Caco-2 (cell line): ENCODE results near the gene MPST. TPM values are rescaled to one million over a fixed set of nuclear protein-coding genes. Genes with fewer than 3 reads are reported as not detected.

Source experiments
- BruUV-seq: library from RNA; stranded (reverse); fragments of 400-500 nt; replicated peaks from 2 replicates; lab custom pipeline; 2021; lab: Mats Ljungman, UMichigan
- CTCF ChIA-PET: fragments of 300-600 bp; sonication (Branson Sonifier 250); formaldehyde crosslinking; loops from one replicate; lab custom pipeline; 2022; ENCODE audit warnings: antibody characterized with exemption; lab: Charles Lee
- POLR2A ChIA-PET: fragments of 300-600 bp; sonication (Branson Sonifier 250); formaldehyde crosslinking; loops from one replicate; lab custom pipeline; 2022; ENCODE audit warnings: antibody characterized with exemption; lab: Charles Lee
- DNase-seq, 2 experiments: peaks; one replicate each; pipeline versions ENCODE4 v3.0.0 to v3.0.0-alpha.2; 2020 to 2022
- H3K27me3 ChIP-seq: replicated peaks from 2 replicates; pipeline ENCODE4 v1.6.0; 2011; ENCODE audit warnings: low read length; ENCODE audit not compliant: control insufficient read depth, insufficient read depth
- H3K36me3 ChIP-seq: 2 replicates; pipeline ENCODE4 v1.5.1; 2011; ENCODE audit warnings: low read length; ENCODE audit not compliant: control insufficient read depth, insufficient read depth
- H3K4me1 ChIP-seq: fragments of 250-450 bp; sonication (Bioruptor Pico); 2 replicates; pipeline ENCODE4 v1.5.1; 2020; ENCODE audit warnings: mild to moderate bottlenecking
- H3K4me3 ChIP-seq: 2 replicates; pipeline ENCODE4 v1.5.1; 2011; ENCODE audit warnings: low read depth, mild to moderate bottlenecking, control low read depth, low read length
- H3K9me3 ChIP-seq: fragments of 250-450 bp; sonication (Bioruptor Pico); 2 replicates; pipeline ENCODE4 v1.5.1; 2020; ENCODE audit warnings: mild to moderate bottlenecking, moderate library complexity
- H3K27ac Mint-ChIP-seq: one replicate; pipeline ENCODE4 v1.8.0; 2022; ENCODE audit warnings: mixed read lengths; ENCODE audit not compliant: unreplicated experiment
- H3K27me3 Mint-ChIP-seq: one replicate; pipeline ENCODE4 v1.8.0; 2022; ENCODE audit warnings: mixed read lengths; ENCODE audit not compliant: insufficient read depth, unreplicated experiment
- H3K36me3 Mint-ChIP-seq: one replicate; pipeline ENCODE4 v1.8.0; 2022; ENCODE audit warnings: mild to moderate bottlenecking, mixed read lengths; ENCODE audit not compliant: insufficient read depth, unreplicated experiment
- H3K4me1 Mint-ChIP-seq: one replicate; pipeline ENCODE4 v1.8.0; 2022; ENCODE audit warnings: low read depth, mixed read lengths; ENCODE audit not compliant: unreplicated experiment
- H3K4me3 Mint-ChIP-seq: one replicate; pipeline ENCODE4 v1.8.0; 2022; ENCODE audit warnings: mild to moderate bottlenecking, moderate library complexity, mixed read lengths; ENCODE audit not compliant: unreplicated experiment
- H3K9me3 Mint-ChIP-seq: one replicate; pipeline ENCODE4 v1.8.0; 2022; ENCODE audit warnings: mixed read lengths; ENCODE audit not compliant: unreplicated experiment
- intact Hi-C: fragments of 100-400 bp; cut with micrococcal nuclease; formaldehyde crosslinking; loops from one replicate; pipeline ENCODE4 v1.10.0; 2022; ENCODE audit not compliant: unreplicated experiment
- total RNA-seq: library from RNA; stranded (reverse); gene quantifications from 2 replicates; pipeline ENCODE4 v1.2.3, GENCODE V29; 2022
- TF ChIP-seq, protein P1 (sequence below), 2 experiments: fragments of 200-600 bp in 1 of 2; IDR thresholded peaks; 1 replicate in 1 of 2; 2 replicates in 1 of 2; pipeline versions ENCODE4 v1.5.1 to v1.8.0; 2011 to 2022; ENCODE audit warnings: antibody characterized with exemption in 1 of 2, control low read depth in 1 of 2, inconsistent platforms in 1 of 2, low read depth in 1 of 2, low read length in 1 of 2, mild to moderate bottlenecking in 1 of 2, moderate library complexity in 1 of 2; ENCODE audit not compliant: insufficient read depth in 1 of 2, severe bottlenecking in 1 of 2, unreplicated experiment in 1 of 2

MPST gene
- total RNA-seq, 1 experiment from 2014 or later: 83.7 TPM

DNA sequence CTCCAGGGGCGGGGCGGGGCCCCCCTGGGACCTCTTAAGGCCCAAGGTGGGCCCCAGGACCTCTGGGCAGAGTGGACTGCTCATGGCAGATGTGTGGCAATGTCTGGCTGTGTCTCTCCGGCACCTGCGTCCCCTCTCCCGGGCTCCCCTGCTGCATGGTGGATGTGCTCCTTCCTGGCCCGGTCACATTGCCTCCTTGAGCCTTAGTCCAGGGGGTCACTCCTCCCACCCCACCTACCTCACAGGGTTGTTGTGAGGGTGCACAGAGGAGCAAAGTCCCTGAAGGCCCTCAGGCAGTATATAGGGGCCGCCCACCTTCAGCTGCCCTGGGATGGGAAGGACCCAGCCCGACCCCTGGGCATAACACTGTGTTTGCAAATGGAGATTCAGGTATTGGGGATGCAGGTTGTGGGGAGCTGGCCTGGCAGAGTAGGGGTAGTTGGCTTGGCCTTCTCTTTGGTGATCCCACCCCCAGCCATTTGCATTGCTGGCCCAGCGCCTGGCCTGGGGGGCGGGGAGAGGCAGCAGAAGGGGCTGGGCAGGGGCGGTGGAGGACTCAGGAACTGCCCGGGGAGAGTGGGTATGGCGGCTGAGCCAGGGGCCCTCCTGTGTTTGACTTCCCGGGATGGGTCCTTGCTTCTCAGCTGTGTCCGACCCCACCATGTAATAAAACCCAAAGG is 43.3 kb downstream of the MPST start:
- no peak overlapping the region for H3K27ac Mint-ChIP-seq
- no peaks in the 10 kb centered on the region for H3K27me3 Mint-ChIP-seq
- no peak overlapping the region for H3K4me3 Mint-ChIP-seq
- Histone ChIP-seq H3K9me3 (no peaks in the 10 kb centered on the region), H3K4me1 (peaks cover 6% of the 10 kb centered on the region; the same call in 1 of the 2 replicates), H3K27me3 (no peaks in the 10 kb centered on the region), H3K4me3 (no peak overlapping the region), H3K36me3 (no peaks in the 10 kb centered on the region)
- no peaks in the 10 kb centered on the region for H3K4me1 Mint-ChIP-seq
- intact Hi-C loops: no loop called here
- TSS peak; percentile 18 for BruUV-seq
- TF ChIP-seq, protein P1, sequence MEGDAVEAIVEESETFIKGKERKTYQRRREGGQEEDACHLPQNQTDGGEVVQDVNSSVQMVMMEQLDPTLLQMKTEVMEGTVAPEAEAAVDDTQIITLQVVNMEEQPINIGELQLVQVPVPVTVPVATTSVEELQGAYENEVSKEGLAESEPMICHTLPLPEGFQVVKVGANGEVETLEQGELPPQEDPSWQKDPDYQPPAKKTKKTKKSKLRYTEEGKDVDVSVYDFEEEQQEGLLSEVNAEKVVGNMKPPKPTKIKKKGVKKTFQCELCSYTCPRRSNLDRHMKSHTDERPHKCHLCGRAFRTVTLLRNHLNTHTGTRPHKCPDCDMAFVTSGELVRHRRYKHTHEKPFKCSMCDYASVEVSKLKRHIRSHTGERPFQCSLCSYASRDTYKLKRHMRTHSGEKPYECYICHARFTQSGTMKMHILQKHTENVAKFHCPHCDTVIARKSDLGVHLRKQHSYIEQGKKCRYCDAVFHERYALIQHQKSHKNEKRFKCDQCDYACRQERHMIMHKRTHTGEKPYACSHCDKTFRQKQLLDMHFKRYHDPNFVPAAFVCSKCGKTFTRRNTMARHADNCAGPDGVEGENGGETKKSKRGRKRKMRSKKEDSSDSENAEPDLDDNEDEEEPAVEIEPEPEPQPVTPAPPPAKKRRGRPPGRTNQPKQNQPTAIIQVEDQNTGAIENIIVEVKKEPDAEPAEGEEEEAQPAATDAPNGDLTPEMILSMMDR (IDR thresholded peaks at IDR 0.05; ENCODE audit: insufficient read depth in 1 of 2, low read depth in 1 of 2, low read length in 1 of 2, severe bottlenecking in 1 of 2, unreplicated experiment in 1 of 2): no peak
- ChIA-PET POLR2A (no interaction called here), CTCF (no interaction called here)
- no peaks in the 10 kb centered on the region for H3K36me3 Mint-ChIP-seq
- no peaks in the 10 kb centered on the region for H3K9me3 Mint-ChIP-seq
- no peak for DNase-seq

DNA sequence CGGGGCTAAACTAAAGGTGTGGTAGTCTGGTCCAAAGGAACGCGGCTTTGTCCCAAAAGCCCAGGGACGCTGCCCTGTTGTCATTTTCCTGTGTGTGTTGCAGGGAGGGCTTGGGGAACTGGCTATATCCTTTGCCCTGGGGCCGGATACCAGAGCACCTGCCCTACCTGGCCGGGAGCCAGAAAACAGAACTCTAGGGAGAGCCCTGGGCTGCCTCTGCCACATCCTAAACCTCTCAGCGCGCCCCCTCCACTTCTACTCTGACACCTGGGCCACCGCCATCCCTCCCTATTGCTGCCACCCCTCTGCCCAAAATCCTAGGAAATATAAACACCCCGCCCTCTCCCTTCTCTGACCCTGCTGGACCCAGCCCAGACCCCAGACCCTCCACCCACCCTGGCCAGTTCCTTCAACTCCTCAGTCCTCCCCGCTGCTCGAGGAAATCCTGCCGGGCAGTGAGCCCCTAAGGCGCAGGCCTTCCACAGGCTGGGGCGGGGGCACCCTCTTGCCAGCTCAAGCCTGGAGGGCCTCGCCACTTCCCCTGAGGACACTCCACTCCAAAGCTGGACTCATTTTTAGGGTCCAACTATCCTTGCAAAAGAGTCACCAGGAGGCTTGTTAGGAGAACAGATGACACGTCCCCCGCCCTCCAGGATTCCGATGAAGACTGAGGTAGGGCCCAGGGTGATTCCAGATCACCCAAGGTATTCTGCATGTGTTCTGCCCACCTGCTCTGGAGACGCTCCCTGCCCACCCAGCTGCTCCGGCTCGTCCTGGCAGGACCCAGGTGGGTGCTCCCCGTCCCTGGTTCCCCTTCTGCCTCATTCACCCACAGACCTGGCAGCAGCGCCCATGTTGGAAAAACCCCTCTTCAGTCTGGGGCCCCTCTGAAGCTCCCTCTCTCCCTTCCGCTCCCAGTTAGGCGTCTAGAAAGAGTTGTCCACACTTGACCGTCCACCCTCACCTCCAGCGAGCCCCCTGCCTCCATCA is 44.2 kb downstream of the MPST start:
- Mint-ChIP-seq H3K27me3 (no peaks in the 10 kb centered on the region), H3K27ac (no peak overlapping the region), H3K4me1 (no peaks in the 10 kb centered on the region), H3K9me3 (no peaks in the 10 kb centered on the region), H3K36me3 (no peaks in the 10 kb centered on the region), H3K4me3 (no peak overlapping the region)
- no TSS peak for BruUV-seq
- no peak for DNase-seq
- H3K4me3 ChIP-seq: no peak overlapping the region
- H3K36me3 ChIP-seq: no peaks in the 10 kb centered on the region
- intact Hi-C loops: no loop called here
- ChIA-PET POLR2A (no interaction called here), CTCF (no interaction called here)
- H3K4me1 ChIP-seq: peaks cover 6% of the 10 kb centered on the region; the same call in 1 of the 2 replicates
- TF ChIP-seq, protein P1 (IDR thresholded peaks at IDR 0.05; ENCODE audit: insufficient read depth in 1 of 2, low read depth in 1 of 2, low read length in 1 of 2, severe bottlenecking in 1 of 2, unreplicated experiment in 1 of 2): no peak
- H3K27me3 ChIP-seq: no peaks in the 10 kb centered on the region
- H3K9me3 ChIP-seq: no peaks in the 10 kb centered on the region

DNA sequence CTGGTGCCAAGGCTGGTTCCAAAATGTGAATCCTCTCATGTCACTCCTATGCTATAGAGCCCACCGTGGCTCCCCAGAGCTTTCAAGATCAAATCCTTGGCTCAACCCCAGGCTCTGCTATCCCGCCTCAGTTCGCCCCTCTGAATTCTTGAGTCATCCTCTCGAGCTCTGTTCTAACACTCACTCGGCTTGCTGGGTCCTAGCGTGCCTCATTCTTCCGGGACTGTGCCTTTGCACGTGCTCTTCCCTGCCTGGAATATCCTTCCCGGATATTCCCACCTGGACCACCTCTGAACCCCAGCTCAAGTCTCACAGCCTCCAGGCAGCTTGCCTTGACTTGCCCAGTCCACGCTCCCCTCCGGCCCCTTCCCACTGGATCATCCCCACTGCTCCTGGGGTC is 45.0 kb downstream of the MPST start:
- ChIA-PET POLR2A (no interaction called here), CTCF (no interaction called here)
- BruUV-seq: no TSS peak
- DNase-seq: no peak
- H3K4me1 Mint-ChIP-seq: no peaks in the 10 kb centered on the region
- H3K36me3 ChIP-seq: no peaks in the 10 kb centered on the region
- H3K27ac Mint-ChIP-seq: no peak overlapping the region
- no peaks in the 10 kb centered on the region for H3K9me3 Mint-ChIP-seq
- intact Hi-C loops: no loop called here
- H3K36me3 Mint-ChIP-seq: no peaks in the 10 kb centered on the region
- H3K4me3 Mint-ChIP-seq: no peak overlapping the region
- no peaks in the 10 kb centered on the region for H3K27me3 Mint-ChIP-seq
- H3K9me3 ChIP-seq: no peaks in the 10 kb centered on the region
- H3K4me1 ChIP-seq: peaks cover 6% of the 10 kb centered on the region; the same call in 1 of the 2 replicates
- H3K4me3 ChIP-seq: no peak overlapping the region
- H3K27me3 ChIP-seq: no peaks in the 10 kb centered on the region
- TF ChIP-seq, protein P1 (IDR thresholded peaks at IDR 0.05; ENCODE audit: insufficient read depth in 1 of 2, low read depth in 1 of 2, low read length in 1 of 2, severe bottlenecking in 1 of 2, unreplicated experiment in 1 of 2): no peak
